SU-DHL-6 (cell line): ENCODE results near the gene PCDHGB2.

ENCODE experiments used
- H2AFZ ChIP-seq: fragments of 200-600 bp; sonication (generic); 2 replicates; pipeline ENCODE4 v1.6.1; 2014; ENCODE audit warnings: low read depth, mild to moderate bottlenecking, moderate library complexity, mixed read lengths, antibody characterized with exemption, low read length; ENCODE audit not compliant: severe bottlenecking
- H3F3A ChIP-seq: fragments of 200-600 bp; shearing (Covaris generic); 2 replicates; pipeline ENCODE4 v1.6.0; 2016; ENCODE audit warnings: antibody characterized with exemption, mild to moderate bottlenecking; ENCODE audit not compliant: insufficient read depth
- H3K27ac ChIP-seq: fragments of 200-600 bp; sonication (generic); 2 replicates; pipeline ENCODE4 v1.5.1; 2016; ENCODE audit warnings: low read depth, mild to moderate bottlenecking, low read length, moderate library complexity, mixed read lengths
- H3K27me3 ChIP-seq: fragments of 200-600 bp; sonication (generic), shearing (Covaris generic); 2 replicates; pipeline ENCODE4 v1.6.0; 2014; ENCODE audit warnings: mild to moderate bottlenecking, low read length
- H3K36me3 ChIP-seq: fragments of 200-600 bp; sonication (generic); 2 replicates; pipeline ENCODE4 v1.6.1; 2014; ENCODE audit warnings: mild to moderate bottlenecking, low read length, mixed read lengths
- H3K4me2 ChIP-seq: fragments of 300-600, 200-600 bp; shearing (Covaris generic), sonication (generic); 2 replicates; pipeline ENCODE4 v1.6.0; 2014; ENCODE audit warnings: low read length, low read depth, mild to moderate bottlenecking; ENCODE audit not compliant: poor library complexity, severe bottlenecking
- H3K4me3 ChIP-seq: fragments of 200-600 bp; sonication (generic); 2 replicates; pipeline ENCODE4 v1.5.1; 2014; ENCODE audit warnings: antibody characterized with exemption, low read length, mild to moderate bottlenecking, mixed read lengths; ENCODE audit not compliant: insufficient read depth, poor library complexity, severe bottlenecking
- H3K79me2 ChIP-seq: fragments of 200-600 bp; sonication (generic); 2 replicates; pipeline ENCODE4 v1.6.1; 2014; ENCODE audit warnings: mild to moderate bottlenecking, low read length, moderate library complexity; ENCODE audit not compliant: insufficient read depth
- H3K9ac ChIP-seq: fragments of 200-600 bp; sonication (generic); 2 replicates; pipeline ENCODE4 v1.7.0; 2014; ENCODE audit warnings: mild to moderate bottlenecking, low read length
- H3K9me2 ChIP-seq: fragments of 200-600 bp; sonication (generic); replicated peaks from 2 replicates; pipeline ENCODE4 v1.6.1; 2014; ENCODE audit warnings: low read length; ENCODE audit not compliant: insufficient read depth
- H3K9me3 ChIP-seq: fragments of 200-600 bp; sonication (generic); 2 replicates; pipeline ENCODE4 v1.6.1; 2014; ENCODE audit warnings: low read length, mixed read lengths; ENCODE audit not compliant: insufficient read depth
- H4K20me1 ChIP-seq: fragments of 200-600 bp; sonication (generic); 2 replicates; pipeline ENCODE4 v1.6.1; 2014; ENCODE audit warnings: low read depth, mild to moderate bottlenecking, antibody characterized with exemption, low read length, moderate library complexity, mixed read lengths
- CTCF ChIP-seq: fragments of 200-600 bp; sonication (generic); IDR thresholded peaks from one replicate; pipeline ENCODE4 v1.5.1; 2017; ENCODE audit warnings: antibody characterized with exemption, mild to moderate bottlenecking, low read length, moderate library complexity; ENCODE audit not compliant: insufficient read depth, poor library complexity, severe bottlenecking
- EZH2phosphoT487 ChIP-seq: fragments of 200-600 bp; sonication (generic), shearing (Covaris generic); conservative IDR thresholded peaks from 2 replicates; pipeline ENCODE4 v1.6.1; 2018; ENCODE audit warnings: mild to moderate bottlenecking, antibody characterized with exemption, low read length, moderate library complexity, mixed read lengths

The PCDHGB2 gene

GRCh38 chr5:141398608-141399007, 38.8 kb downstream of the PCDHGB2 start:
- TF ChIP-seq EZH2phosphoT487, result no peak
- TF ChIP-seq CTCF, result no peak
- Histone ChIP-seq H3K79me2 (no peaks in the 10 kb centered on the region), H3K27me3 (no peaks in the 10 kb centered on the region), H3K4me3 (no peak overlapping the region), H3K36me3 (peaks cover 10% of the 10 kb centered on the region; the same call in 1 of the 2 replicates), H3F3A (no peaks in the 10 kb centered on the region; the same call in 1 of the 2 replicates), H2AFZ (no peak overlapping the region), H3K27ac (no peak overlapping the region), H4K20me1 (no peaks in the 10 kb centered on the region), H3K9me2 (no peaks in the 10 kb centered on the region), H3K9me3 (peaks cover 23% of the 10 kb centered on the region; the same call in 1 of the 2 replicates), H3K9ac (no peak overlapping the region), H3K4me2 (no peak overlapping the region)

GRCh38 chr5:141399555-141400258, 39.9 kb downstream of the PCDHGB2 start:
- Histone ChIP-seq H3K9me2 (no peaks in the 10 kb centered on the region), H2AFZ (no peak overlapping the region), H4K20me1 (no peaks in the 10 kb centered on the region), H3F3A (no peaks in the 10 kb centered on the region; the same call in 1 of the 2 replicates), H3K4me3 (no peak overlapping the region), H3K27me3 (no peaks in the 10 kb centered on the region), H3K36me3 (peaks cover 10% of the 10 kb centered on the region; the same call in 1 of the 2 replicates), H3K4me2 (no peak overlapping the region), H3K9me3 (peaks cover 23% of the 10 kb centered on the region; the same call in 1 of the 2 replicates), H3K27ac (no peak overlapping the region), H3K9ac (no peak overlapping the region), H3K79me2 (no peaks in the 10 kb centered on the region; the same call in 1 of the 2 replicates)
- TF ChIP-seq EZH2phosphoT487 (no peak), CTCF (no peak)

GRCh38 chr5:141402553-141403243, 42.9 kb downstream of the PCDHGB2 start, which contains the start of gene PCDHGA9:
Gene PCDHGA9 (plus strand): TSS chr5:141402778. CDS start chr5:141402953, 175 bp downstream.
- H3K27me3 ChIP-seq, result no peaks in the 10 kb centered on the region
- peaks cover 32% of the 10 kb centered on the region; the same call in 1 of the 2 replicates for H3K9me3 ChIP-seq
- no peaks in the 10 kb centered on the region for H3F3A ChIP-seq
- H3K9ac ChIP-seq, result no peak within 1 kb of the TSS
- no peak within 1 kb of the TSS for H3K4me2 ChIP-seq
- no peaks in the 10 kb centered on the region; the same call in 1 of the 2 replicates for H3K79me2 ChIP-seq
- no peaks in the 10 kb centered on the region for H3K9me2 ChIP-seq
- no peaks in the 10 kb centered on the region for H4K20me1 ChIP-seq
- H2AFZ ChIP-seq, result no peak within 1 kb of the TSS
- no peak within 1 kb of the TSS for H3K4me3 ChIP-seq
- no peak within 1 kb of the TSS for H3K27ac ChIP-seq
- TF ChIP-seq CTCF, result no peak
- no peak for TF ChIP-seq EZH2phosphoT487
- peaks cover 22% of the 10 kb centered on the region for H3K36me3 ChIP-seq
